Neural cell (in vitro differentiated cells): ENCODE data around the gene CLDN24.

Source experiments
- TAF1 ChIP-seq: IDR thresholded peaks from 2 replicates; pipeline ENCODE4 v1.6.1; 2012; ENCODE audit warnings: low read depth
- TF ChIP-seq, protein P1 (sequence below): fragments of 450-650 bp; IDR thresholded peaks from 2 replicates; pipeline ENCODE4 v1.5.1; 2014; ENCODE audit warnings: antibody characterized with exemption, mild to moderate bottlenecking, moderate library complexity; ENCODE audit not compliant: poor library complexity, severe bottlenecking

GRCh38 chr4:183344523-183345255, 22.5 kb upstream of the CLDN24 start:
- TF ChIP-seq, protein P1, sequence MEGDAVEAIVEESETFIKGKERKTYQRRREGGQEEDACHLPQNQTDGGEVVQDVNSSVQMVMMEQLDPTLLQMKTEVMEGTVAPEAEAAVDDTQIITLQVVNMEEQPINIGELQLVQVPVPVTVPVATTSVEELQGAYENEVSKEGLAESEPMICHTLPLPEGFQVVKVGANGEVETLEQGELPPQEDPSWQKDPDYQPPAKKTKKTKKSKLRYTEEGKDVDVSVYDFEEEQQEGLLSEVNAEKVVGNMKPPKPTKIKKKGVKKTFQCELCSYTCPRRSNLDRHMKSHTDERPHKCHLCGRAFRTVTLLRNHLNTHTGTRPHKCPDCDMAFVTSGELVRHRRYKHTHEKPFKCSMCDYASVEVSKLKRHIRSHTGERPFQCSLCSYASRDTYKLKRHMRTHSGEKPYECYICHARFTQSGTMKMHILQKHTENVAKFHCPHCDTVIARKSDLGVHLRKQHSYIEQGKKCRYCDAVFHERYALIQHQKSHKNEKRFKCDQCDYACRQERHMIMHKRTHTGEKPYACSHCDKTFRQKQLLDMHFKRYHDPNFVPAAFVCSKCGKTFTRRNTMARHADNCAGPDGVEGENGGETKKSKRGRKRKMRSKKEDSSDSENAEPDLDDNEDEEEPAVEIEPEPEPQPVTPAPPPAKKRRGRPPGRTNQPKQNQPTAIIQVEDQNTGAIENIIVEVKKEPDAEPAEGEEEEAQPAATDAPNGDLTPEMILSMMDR, result no peak
- no peak for TF ChIP-seq TAF1
